Transverse colon (tissue), 4 donors: ENCODE data around the gene NLGN1. TPM values are rescaled to one million over a fixed set of nuclear protein-coding genes. Genes with fewer than 3 reads are reported as not detected.

Source experiments
- DNase-seq: peaks from one replicate; pipeline ENCODE4 v3.0.0-alpha.2; 2019
- H3K27ac ChIP-seq, 4 donors: fragments of 200-600 bp; sonication (generic); 2 replicates each; pipeline ENCODE4 v1.5.1; 2016 to 2018; ENCODE audit warnings: inconsistent platforms in 4 of 4
- H3K27me3 ChIP-seq: fragments of 200-600 bp; sonication (generic); 2 replicates; pipeline ENCODE4 v1.5.1; 2017; ENCODE audit warnings: inconsistent platforms
- H3K36me3 ChIP-seq, 4 donors: fragments of 200-600 bp; sonication (generic); 2 replicates each; pipeline ENCODE4 v1.5.1; 2017 to 2019; ENCODE audit warnings: inconsistent platforms in 4 of 4
- H3K4me1 ChIP-seq, 4 donors: fragments of 200-600 bp; sonication (generic); 2 replicates each; pipeline ENCODE4 v1.5.1; 2017 to 2020; ENCODE audit warnings: inconsistent platforms in 4 of 4
- H3K4me3 ChIP-seq, 4 donors: fragments of 200-600 bp; sonication (generic); 1 replicate in 1 of 4; 2 replicates in 3 of 4; pipeline versions ENCODE4 v1.5.1 to v1.6.1; 2017 to 2019; ENCODE audit warnings: inconsistent platforms in 4 of 4
- H3K9me3 ChIP-seq, 2 donors: fragments of 200-600 bp; sonication (generic); 2 replicates each; pipeline ENCODE4 v1.5.1; 2017 to 2019; ENCODE audit warnings: inconsistent platforms in 2 of 2
- EP300 ChIP-seq: sonication (generic); formaldehyde crosslinking; IDR thresholded peaks from one replicate; pipeline ENCODE4 v1.6.1; 2017; ENCODE audit warnings: antibody characterized with exemption, low read depth
- POLR2A ChIP-seq: fragments of 450-650 bp; IDR thresholded peaks from one replicate; pipeline ENCODE4 v1.6.1; 2016; ENCODE audit warnings: antibody characterized with exemption, mild to moderate bottlenecking, moderate library complexity
- POLR2AphosphoS5 ChIP-seq, 3 donors: sonication (generic); formaldehyde crosslinking; IDR thresholded peaks; one replicate each; pipeline ENCODE4 v1.6.1; 2016; ENCODE audit warnings: antibody characterized with exemption in 3 of 3
- WGBS, 2 donors: methylation state at CpG; one replicate each; pipeline ENCODE4 v1.1.5; 2018; ENCODE audit warnings: low coverage in 1 of 2; 5-methylcytosine and 5-hydroxymethylcytosine counted together
- in situ Hi-C, 4 donors: fragments of 200-750 bp; cut with MboI; loops; one replicate each; pipeline versions ENCODE4 v1.15.0 to v1.15.1; 2017; ENCODE audit warnings: low sequenced_read_pairs in 3 of 4, low pct_ligation_motif_present in 1 of 4, low pct_unique_long_range_greater_than_20kb in 1 of 4
- intact Hi-C: fragments of 100-400 bp; cut with DNase I; formaldehyde crosslinking; loops from one replicate; pipeline ENCODE4 v1.15.1; 2023; ENCODE audit warnings: low total_unique reads
- total RNA-seq, 4 donors: library from RNA; depleted of rRNA; stranded (reverse); fragments of >200 nt; gene quantifications; one replicate each; pipeline ENCODE4 v1.1.0, GENCODE V29; 2016
- TF ChIP-seq, protein P1 (sequence below), 5 experiments: fragments of 200-600 bp in 3 of 5; fragments of 450-650 bp in 2 of 5; sonication (generic) in 3 of 5; IDR thresholded peaks; 1 replicate in 2 of 5; 2 replicates in 3 of 5; pipeline ENCODE4 v1.5.1; 2016 to 2017; ENCODE audit warnings: antibody characterized with exemption in 5 of 5, inconsistent platforms in 3 of 5, mild to moderate bottlenecking in 2 of 5, moderate library complexity in 1 of 5

NLGN1 gene
- total RNA-seq, 4 donors from 2014 or later, result 0.40 to 5.2 (median 1.9) TPM; not detected in 1

GRCh38 chr3:173770796-173771573 lies 373.4 kb downstream of the NLGN1 start:
- H3K9me3 ChIP-seq, result no peaks in the 10 kb centered on the region
- no peak for DNase-seq
- no peaks in the 10 kb centered on the region for H3K4me1 ChIP-seq
- no peaks in the 10 kb centered on the region for H3K36me3 ChIP-seq
- WGBS, 2 donors, result 56 to 66% methylated on average over 3 of the region's 3 CpGs
- in situ Hi-C loops, result no loop called here
- intact Hi-C loops, result no loop called here
- no peak overlapping the region for H3K4me3 ChIP-seq
- no peaks in the 10 kb centered on the region for H3K27me3 ChIP-seq
- no peak overlapping the region for H3K27ac ChIP-seq
- TF ChIP-seq, protein P1, sequence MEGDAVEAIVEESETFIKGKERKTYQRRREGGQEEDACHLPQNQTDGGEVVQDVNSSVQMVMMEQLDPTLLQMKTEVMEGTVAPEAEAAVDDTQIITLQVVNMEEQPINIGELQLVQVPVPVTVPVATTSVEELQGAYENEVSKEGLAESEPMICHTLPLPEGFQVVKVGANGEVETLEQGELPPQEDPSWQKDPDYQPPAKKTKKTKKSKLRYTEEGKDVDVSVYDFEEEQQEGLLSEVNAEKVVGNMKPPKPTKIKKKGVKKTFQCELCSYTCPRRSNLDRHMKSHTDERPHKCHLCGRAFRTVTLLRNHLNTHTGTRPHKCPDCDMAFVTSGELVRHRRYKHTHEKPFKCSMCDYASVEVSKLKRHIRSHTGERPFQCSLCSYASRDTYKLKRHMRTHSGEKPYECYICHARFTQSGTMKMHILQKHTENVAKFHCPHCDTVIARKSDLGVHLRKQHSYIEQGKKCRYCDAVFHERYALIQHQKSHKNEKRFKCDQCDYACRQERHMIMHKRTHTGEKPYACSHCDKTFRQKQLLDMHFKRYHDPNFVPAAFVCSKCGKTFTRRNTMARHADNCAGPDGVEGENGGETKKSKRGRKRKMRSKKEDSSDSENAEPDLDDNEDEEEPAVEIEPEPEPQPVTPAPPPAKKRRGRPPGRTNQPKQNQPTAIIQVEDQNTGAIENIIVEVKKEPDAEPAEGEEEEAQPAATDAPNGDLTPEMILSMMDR (IDR thresholded peaks at IDR 0.05), result no peak
- no peak for TF ChIP-seq EP300
- no peak for TF ChIP-seq POLR2A
- no peak for TF ChIP-seq POLR2AphosphoS5 (IDR thresholded peaks at IDR 0.05)

GRCh38 chr3:173773800-173774199 lies 376.3 kb downstream of the NLGN1 start:
- no peak for DNase-seq
- H3K27ac ChIP-seq, result no peak overlapping the region
- in situ Hi-C loops, result no loop called here
- WGBS, 2 donors, result 77 to 84% methylated on average over 3 of the region's 3 CpGs
- intact Hi-C loops, result no loop called here
- no peak overlapping the region for H3K4me3 ChIP-seq
- H3K36me3 ChIP-seq, result no peaks in the 10 kb centered on the region
- no peak for TF ChIP-seq EP300
- TF ChIP-seq, protein P1 (IDR thresholded peaks at IDR 0.05), result no peak
- H3K27me3 ChIP-seq, result no peaks in the 10 kb centered on the region
- H3K4me1 ChIP-seq, result no peaks in the 10 kb centered on the region
- H3K9me3 ChIP-seq, result no peaks in the 10 kb centered on the region

DNA sequence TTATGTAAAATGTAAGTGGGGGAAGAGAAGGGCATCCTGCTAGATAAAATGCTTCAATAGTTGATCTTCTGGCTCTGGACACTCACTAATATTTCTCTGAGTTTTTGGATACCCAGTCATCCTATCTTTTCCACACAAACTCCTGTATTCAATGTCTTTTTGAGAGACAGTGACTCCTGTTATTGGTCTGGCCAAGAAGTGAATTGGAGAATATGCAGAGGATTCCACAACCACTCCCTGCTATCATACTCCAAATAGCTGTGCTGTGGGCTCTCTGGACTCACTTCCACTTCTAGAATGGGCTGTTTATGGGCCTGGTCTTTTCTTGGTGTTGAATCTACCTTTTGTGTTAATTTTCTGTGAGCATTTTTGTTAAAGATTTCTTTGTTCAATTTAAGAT lies 376.8 kb downstream of the NLGN1 start:
- TF ChIP-seq, protein P1 (IDR thresholded peaks at IDR 0.05), result no peak
- TF ChIP-seq EP300, result no peak
- TF ChIP-seq POLR2AphosphoS5 (IDR thresholded peaks at IDR 0.05), result no peak
- TF ChIP-seq POLR2A, result no peak
- H3K4me1 ChIP-seq, result no peaks in the 10 kb centered on the region
- no peaks in the 10 kb centered on the region for H3K27me3 ChIP-seq
- H3K27ac ChIP-seq, result no peak overlapping the region
- in situ Hi-C loops (no loop called here), intact Hi-C loops (no loop called here)
- H3K9me3 ChIP-seq, result no peaks in the 10 kb centered on the region
- DNase-seq, result no peak
- no peaks in the 10 kb centered on the region for H3K36me3 ChIP-seq
- no peak overlapping the region for H3K4me3 ChIP-seq

GRCh38 chr3:173778251-173778650 lies 380.7 kb downstream of the NLGN1 start:
- no peak for DNase-seq
- in situ Hi-C loops, result no loop called here
- WGBS, 2 donors, result 69 to 76% methylated on average over 2 of the region's 2 CpGs
- Histone ChIP-seq H3K27me3 (no peaks in the 10 kb centered on the region), H3K36me3 (no peaks in the 10 kb centered on the region), H3K27ac (no peak overlapping the region), H3K4me1 (no peaks in the 10 kb centered on the region), H3K4me3 (no peak overlapping the region), H3K9me3 (no peaks in the 10 kb centered on the region)
- TF ChIP-seq EP300 (no peak), POLR2A (no peak), POLR2AphosphoS5 (IDR thresholded peaks at IDR 0.05) (no peak)
- TF ChIP-seq, protein P1 (IDR thresholded peaks at IDR 0.05), result no peak
- intact Hi-C loops, result no loop called here
